Fibroblast of lung (primary cell): ENCODE measurements around the gene PPP1R14B. TPM values are rescaled to one million over a fixed set of nuclear protein-coding genes. Genes with fewer than 3 reads are reported as not detected.

Source experiments
- DNase-seq, 2 donors: peaks; one replicate each; pipeline versions ENCODE4 v3.0.0 to v3.0.0-alpha.2; 2010; ENCODE audit warnings: low read depth in 2 of 2
- H2AFZ ChIP-seq: 2 replicates; pipeline ENCODE4 v1.5.1; 2012; ENCODE audit warnings: low read length, control low read depth, inconsistent platforms
- H3K27ac ChIP-seq: 2 replicates; pipeline ENCODE4 v1.5.1; 2011; ENCODE audit warnings: low read length, control low read depth; ENCODE audit not compliant: insufficient read depth
- H3K27me3 ChIP-seq: 2 replicates; pipeline ENCODE4 v1.5.1; 2011; ENCODE audit warnings: mild to moderate bottlenecking, low read length; ENCODE audit not compliant: control insufficient read depth, insufficient read depth
- H3K36me3 ChIP-seq: 2 replicates; pipeline ENCODE4 v1.5.1; 2011; ENCODE audit warnings: low read length; ENCODE audit not compliant: control insufficient read depth, insufficient read depth
- H3K4me1 ChIP-seq: 2 replicates; pipeline ENCODE4 v1.5.1; 2011; ENCODE audit warnings: low read length; ENCODE audit not compliant: control insufficient read depth, insufficient read depth; ENCODE audit errors: extremely low read depth
- H3K4me2 ChIP-seq: 2 replicates; pipeline ENCODE4 v1.5.1; 2011; ENCODE audit warnings: low read length, control low read depth; ENCODE audit not compliant: insufficient read depth; ENCODE audit errors: extremely low read depth
- H3K4me3 ChIP-seq, 4 experiments: fragments of 200-600 bp in 1 of 4; sonication (generic) in 1 of 4; replicated peaks in 1 of 4; 2 replicates each; pipeline ENCODE4 v1.5.1; 2011 to 2016; ENCODE audit warnings: low read length in 4 of 4, low read depth in 3 of 4, mild to moderate bottlenecking in 3 of 4, control low read depth in 2 of 4, inconsistent platforms in 1 of 4, mixed read lengths in 1 of 4; ENCODE audit not compliant: insufficient read depth in 1 of 4; ENCODE audit errors: control extremely low read depth in 1 of 4
- H3K79me2 ChIP-seq: 2 replicates; pipeline ENCODE4 v1.5.1; 2012; ENCODE audit warnings: mild to moderate bottlenecking, low read length, inconsistent platforms; ENCODE audit not compliant: control insufficient read depth, insufficient read depth
- H3K9ac ChIP-seq: 2 replicates; pipeline ENCODE4 v1.5.1; 2011; ENCODE audit warnings: mild to moderate bottlenecking, low read length, control low read depth; ENCODE audit not compliant: insufficient read depth
- H3K9me3 ChIP-seq: 2 replicates; pipeline ENCODE4 v1.5.1; 2012; ENCODE audit warnings: low read depth, low read length; ENCODE audit not compliant: control insufficient read depth, insufficient read depth
- H4K20me1 ChIP-seq: 2 replicates; pipeline ENCODE4 v1.5.1; 2011; ENCODE audit warnings: low read length; ENCODE audit not compliant: control insufficient read depth, insufficient read depth; ENCODE audit errors: extremely low read depth
- CTCF ChIP-seq, 2 donors: IDR thresholded peaks in 1 of 2; conservative IDR thresholded peaks in 1 of 2; 1 replicate in 1 of 2; 2 replicates in 1 of 2; pipeline ENCODE4 v1.5.1; 2011 to 2012; ENCODE audit warnings: low read length in 2 of 2, control low read depth in 1 of 2, inconsistent platforms in 1 of 2, low read depth in 1 of 2, mild to moderate bottlenecking in 1 of 2
- EZH2 ChIP-seq: IDR thresholded peaks from 2 replicates; pipeline ENCODE4 v1.5.1; 2012; ENCODE audit warnings: low read length, control low read depth, mild to moderate bottlenecking; ENCODE audit errors: missing control alignments
- polyA plus RNA-seq, 2 donors: library from polyadenylated mRNA; depleted of rRNA in 1 of 2; stranded (reverse) in 1 of 2; unstranded in 1 of 2; fragments of >200 nt; gene quantifications; 2 replicates each; pipeline ENCODE4 v1.2.1, GENCODE V29; 2011 to 2012; ENCODE audit warnings: missing spikeins in 1 of 2
- total RNA-seq: library from RNA; depleted of rRNA; stranded (reverse); fragments of >200 nt; gene quantifications from 2 replicates; pipeline ENCODE4 v1.2.1, GENCODE V29; 2014

PPP1R14B gene
- total and polyA plus RNA-seq, 2 donors (not counting 1 experiment from before 2014, with no cell fraction given), result 107 to 122 TPM

GRCh38 chr11:64232967-64233315 is 13.8 kb downstream of the PPP1R14B start:
- no peak overlapping the region for H3K4me3 ChIP-seq
- peaks cover 8% of the 10 kb centered on the region for H3K79me2 ChIP-seq
- DNase-seq, result no peak
- no peaks in the 10 kb centered on the region for H3K27me3 ChIP-seq
- no peak for TF ChIP-seq EZH2
- TF ChIP-seq CTCF (conservative IDR thresholded peaks at IDR 0.05 in 1 of 2, IDR thresholded peaks at IDR 0.05 in 1 of 2; ENCODE audit: low read depth in 1 of 2, low read length in 2 of 2), result no peak
- peaks cover 4% of the 10 kb centered on the region for H3K4me1 ChIP-seq
- no peak overlapping the region for H3K9ac ChIP-seq
- no peak overlapping the region for H2AFZ ChIP-seq
- H3K4me2 ChIP-seq, result no peak overlapping the region
- H3K36me3 ChIP-seq, result peaks cover 7% of the 10 kb centered on the region
- H3K9me3 ChIP-seq, result no peaks in the 10 kb centered on the region
- no peak overlapping the region for H3K27ac ChIP-seq
- H4K20me1 ChIP-seq, result no peaks in the 10 kb centered on the region

- TF ChIP-seq EZH2, result no peak
- no peak for TF ChIP-seq CTCF (conservative IDR thresholded peaks at IDR 0.05 in 1 of 2, IDR thresholded peaks at IDR 0.05 in 1 of 2; ENCODE audit: low read depth in 1 of 2, low read length in 2 of 2)
- Histone ChIP-seq H3K9me3 (no peaks in the 10 kb centered on the region), H3K36me3 (peaks cover 6% of the 10 kb centered on the region), H3K4me3 (no peak overlapping the region), H3K9ac (no peak overlapping the region), H3K79me2 (peaks cover 8% of the 10 kb centered on the region), H3K27me3 (no peaks in the 10 kb centered on the region), H3K27ac (no peak overlapping the region), H3K4me1 (peaks cover 7% of the 10 kb centered on the region), H3K4me2 (no peak overlapping the region), H2AFZ (no peak overlapping the region), H4K20me1 (no peaks in the 10 kb centered on the region)
- no peak for DNase-seq
These were observed 14.4 kb downstream of the PPP1R14B start for GRCh38 chr11:64232182-64232966.

GRCh38 chr11:64231546-64231945 is 15.2 kb downstream of the PPP1R14B start:
- Histone ChIP-seq H3K36me3 (peaks cover 2% of the 10 kb centered on the region), H4K20me1 (no peaks in the 10 kb centered on the region), H3K4me1 (peaks cover 9% of the 10 kb centered on the region), H3K9ac (no peak overlapping the region), H3K9me3 (no peaks in the 10 kb centered on the region), H2AFZ (no peak overlapping the region), H3K4me2 (no peak overlapping the region), H3K4me3 (no peak overlapping the region), H3K27me3 (no peaks in the 10 kb centered on the region), H3K27ac (no peak overlapping the region), H3K79me2 (peaks cover 15% of the 10 kb centered on the region)
- DNase-seq, result no peak
- no peak for TF ChIP-seq CTCF (conservative IDR thresholded peaks at IDR 0.05 in 1 of 2, IDR thresholded peaks at IDR 0.05 in 1 of 2; ENCODE audit: low read depth in 1 of 2, low read length in 2 of 2)
- no peak for TF ChIP-seq EZH2
